DND-41 (cell line): ENCODE measurements around the gene MAP3K8.

Experiments used
- ATAC-seq: fragments of 200-7000 bp; cut with Tn5 transposase; 3 replicates; pipeline ENCODE4 v1.9.1; 2021; ENCODE audit warnings: low read depth; ENCODE audit not compliant: insufficient read depth
- DNase-seq: peaks from one replicate; pipeline ENCODE4 v3.0.0-alpha.2; 2020
- H2AFZ ChIP-seq: 2 replicates; pipeline ENCODE4 v1.6.0; 2012; ENCODE audit warnings: low read depth, low read length
- H3K27ac ChIP-seq: 2 replicates; pipeline ENCODE4 v1.5.1; 2012; ENCODE audit warnings: low read length, inconsistent platforms
- H3K27me3 ChIP-seq: fragments of 200-600 bp; sonication (generic); 2 replicates; pipeline ENCODE4 v1.6.0; 2012; ENCODE audit warnings: low read length, mild to moderate bottlenecking, inconsistent platforms; ENCODE audit not compliant: insufficient read depth, poor library complexity
- H3K36me3 ChIP-seq: 2 replicates; pipeline ENCODE4 v1.5.1; 2012; ENCODE audit warnings: low read length, inconsistent platforms; ENCODE audit not compliant: insufficient read depth
- H3K4me1 ChIP-seq: 2 replicates; pipeline ENCODE4 v1.5.1; 2012; ENCODE audit warnings: mild to moderate bottlenecking, low read length; ENCODE audit not compliant: insufficient read depth
- H3K4me2 ChIP-seq: 2 replicates; pipeline ENCODE4 v1.6.0; 2012; ENCODE audit warnings: mild to moderate bottlenecking, moderate library complexity, low read length, inconsistent platforms; ENCODE audit not compliant: insufficient read depth
- H3K4me3 ChIP-seq, 2 experiments: fragments of 200-600 bp in 1 of 2; shearing (Covaris generic) in 1 of 2; 2 replicates each; pipeline ENCODE4 v1.5.1; 2012 to 2016; ENCODE audit warnings: inconsistent platforms in 2 of 2, low read length in 2 of 2, mild to moderate bottlenecking in 2 of 2, low read depth in 1 of 2, moderate library complexity in 1 of 2
- H3K79me2 ChIP-seq: 2 replicates; pipeline ENCODE4 v1.6.0; 2012; ENCODE audit warnings: low read length, inconsistent platforms; ENCODE audit not compliant: insufficient read depth
- H3K9ac ChIP-seq: 2 replicates; pipeline ENCODE4 v1.6.0; 2012; ENCODE audit warnings: low read depth, mild to moderate bottlenecking, inconsistent platforms, low read length, moderate library complexity
- H3K9me3 ChIP-seq: 2 replicates; pipeline ENCODE4 v1.5.1; 2012; ENCODE audit warnings: low read length, moderate library complexity, mild to moderate bottlenecking, inconsistent platforms; ENCODE audit not compliant: insufficient read depth, severe bottlenecking
- H4K20me1 ChIP-seq: 2 replicates; pipeline ENCODE4 v1.6.0; 2012; ENCODE audit warnings: low read length; ENCODE audit not compliant: insufficient read depth
- CTCF ChIP-seq: IDR thresholded peaks from 2 replicates; pipeline ENCODE4 v1.5.1; 2012; ENCODE audit warnings: borderline replicate concordance, low read length, moderate library complexity, mild to moderate bottlenecking; ENCODE audit not compliant: poor library complexity, severe bottlenecking; ENCODE audit errors: extremely low read depth
- EZH2 ChIP-seq: IDR thresholded peaks from 3 replicates; pipeline ENCODE4 v1.6.1; 2012; ENCODE audit warnings: borderline replicate concordance, low read depth, mild to moderate bottlenecking, moderate library complexity, low read length, inconsistent platforms; ENCODE audit not compliant: severe bottlenecking

MAP3K8 gene

GRCh38 chr10:30500963-30501504 is 67.0 kb downstream of the MAP3K8 start:
- Histone ChIP-seq H3K4me2 (no peak overlapping the region), H3K4me3 (no peak overlapping the region), H3K36me3 (no peaks in the 10 kb centered on the region), H3K9ac (no peak overlapping the region), H3K27ac (no peak overlapping the region), H4K20me1 (no peaks in the 10 kb centered on the region), H3K79me2 (no peaks in the 10 kb centered on the region), H3K9me3 (no peaks in the 10 kb centered on the region), H3K27me3 (no peaks in the 10 kb centered on the region), H2AFZ (no peak overlapping the region), H3K4me1 (peaks cover 42% of the 10 kb centered on the region)
- DNase-seq (no peak), ATAC-seq (no peak)
- TF ChIP-seq CTCF, result no peak
- no peak for TF ChIP-seq EZH2

GRCh38 chr10:30502266-30503060 is 68.5 kb downstream of the MAP3K8 start:
- Histone ChIP-seq H3K4me1 (peaks cover 36% of the 10 kb centered on the region), H3K27me3 (no peaks in the 10 kb centered on the region), H3K27ac (0 out of 2 replicates have a peak overlapping the region, but pooled peaks have one; percentile 3), H3K36me3 (no peaks in the 10 kb centered on the region), H2AFZ (no peak overlapping the region), H3K9me3 (no peaks in the 10 kb centered on the region), H3K79me2 (no peaks in the 10 kb centered on the region), H3K4me2 (peak overlapping the region; percentile 32), H3K9ac (no peak overlapping the region), H4K20me1 (no peaks in the 10 kb centered on the region), H3K4me3 (no peak overlapping the region)
- no peak for TF ChIP-seq CTCF
- TF ChIP-seq EZH2, result no peak
- ATAC-seq (peak; percentile 93), DNase-seq (peak; percentile 75)

DNA sequence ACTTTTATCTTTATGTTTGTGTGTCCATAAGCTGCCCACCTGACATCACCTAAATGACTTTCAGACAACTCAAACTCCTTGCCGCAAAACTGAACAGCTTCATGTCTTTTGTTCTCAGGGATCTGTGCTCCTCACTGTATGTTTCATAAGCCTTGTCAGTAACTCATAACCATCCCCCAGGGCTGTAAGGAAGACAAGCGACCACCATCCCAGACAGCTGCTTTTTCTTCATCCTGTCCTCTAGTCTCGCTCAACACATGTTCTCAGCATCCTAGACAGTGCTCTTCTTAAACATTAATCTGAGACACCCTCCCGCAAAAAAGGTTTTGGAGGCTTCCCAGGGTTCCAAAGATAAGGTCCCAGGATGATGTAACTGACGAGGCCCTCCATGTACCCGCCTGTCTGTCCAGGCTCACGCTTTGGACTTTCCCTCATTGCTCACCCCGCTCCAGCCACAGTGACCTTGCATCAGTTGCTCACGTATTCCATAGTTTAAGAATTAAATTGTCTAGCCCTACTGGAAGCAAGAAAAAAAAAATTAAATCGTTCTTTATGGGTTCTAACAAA is 69.8 kb downstream of the MAP3K8 start:
- Histone ChIP-seq H3K9ac (no peak overlapping the region), H3K79me2 (no peaks in the 10 kb centered on the region), H3K4me1 (peaks cover 22% of the 10 kb centered on the region), H4K20me1 (no peaks in the 10 kb centered on the region), H3K4me2 (no peak overlapping the region), H3K27ac (no peak overlapping the region), H3K36me3 (no peaks in the 10 kb centered on the region), H3K9me3 (no peaks in the 10 kb centered on the region), H3K4me3 (no peak overlapping the region), H3K27me3 (no peaks in the 10 kb centered on the region), H2AFZ (no peak overlapping the region)
- DNase-seq, result no peak
- TF ChIP-seq CTCF (no peak), EZH2 (no peak)
- no peak for ATAC-seq
